ENCODE results near the gene CYB561D1. TPM values are rescaled to one million over a fixed set of nuclear protein-coding genes. Genes with fewer than 3 reads are reported as not detected.

Gene CYB561D1
- total and polyA plus RNA-seq, 9 of the 15 experiments (the other 6 are each of a cell fraction or from before 2014, with no cell fraction given): 0.71 to 7.2 (median 3.5) TPM

- TF ChIP-seq ZNF407 (IDR thresholded peaks at IDR 0.05; ENCODE audit: low read depth) (no peak), PPARD (CRISPR knock-in tag; IDR thresholded peaks at IDR 0.05) (no peak), ELF2 (CRISPR knock-in tag; IDR thresholded peaks at IDR 0.05) (no peak), PRDM10 (IDR thresholded peaks at IDR 0.05; ENCODE audit: partially characterized antibody) (peak; percentile 77), ZNF740 (CRISPR knock-in tag; IDR thresholded peaks at IDR 0.05) (no peak), ZNF740 (tag; IDR thresholded peaks at IDR 0.05) (no peak), THRB (CRISPR knock-in tag; conservative IDR thresholded peaks at IDR 0.05) (0 out of 2 replicates have a peak, but pooled peaks have one; percentile 28)
- TF ChIP-seq, protein P1, sequence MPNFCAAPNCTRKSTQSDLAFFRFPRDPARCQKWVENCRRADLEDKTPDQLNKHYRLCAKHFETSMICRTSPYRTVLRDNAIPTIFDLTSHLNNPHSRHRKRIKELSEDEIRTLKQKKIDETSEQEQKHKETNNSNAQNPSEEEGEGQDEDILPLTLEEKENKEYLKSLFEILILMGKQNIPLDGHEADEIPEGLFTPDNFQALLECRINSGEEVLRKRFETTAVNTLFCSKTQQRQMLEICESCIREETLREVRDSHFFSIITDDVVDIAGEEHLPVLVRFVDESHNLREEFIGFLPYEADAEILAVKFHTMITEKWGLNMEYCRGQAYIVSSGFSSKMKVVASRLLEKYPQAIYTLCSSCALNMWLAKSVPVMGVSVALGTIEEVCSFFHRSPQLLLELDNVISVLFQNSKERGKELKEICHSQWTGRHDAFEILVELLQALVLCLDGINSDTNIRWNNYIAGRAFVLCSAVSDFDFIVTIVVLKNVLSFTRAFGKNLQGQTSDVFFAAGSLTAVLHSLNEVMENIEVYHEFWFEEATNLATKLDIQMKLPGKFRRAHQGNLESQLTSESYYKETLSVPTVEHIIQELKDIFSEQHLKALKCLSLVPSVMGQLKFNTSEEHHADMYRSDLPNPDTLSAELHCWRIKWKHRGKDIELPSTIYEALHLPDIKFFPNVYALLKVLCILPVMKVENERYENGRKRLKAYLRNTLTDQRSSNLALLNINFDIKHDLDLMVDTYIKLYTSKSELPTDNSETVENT (CRISPR knock-in tag; IDR thresholded peaks at IDR 0.05): 0 out of 2 replicates have a peak, but pooled peaks have one; percentile 20
Observed at GRCh38 chr1:109482791-109483671, 10.9 kb upstream of the CYB561D1 start (continued).

Measured in K562 (cell line).